Stimulated activated CD8-positive, alpha-beta memory T cell treated with anti-CD3 and anti-CD28 coated beads, Interleukin-12 subunit alpha, Interleukin-12 subunit beta, amount 100 ng/mL, for 4 hours (primary cell): ENCODE results near the gene TNFRSF8.
A peak's percentile ranks its signal among the peaks of the same experiment; 100 is the strongest.

Experiments
- DNase-seq: peaks from one replicate; pipeline ENCODE4 v3.0.0-alpha.2; 2020; ENCODE audit warnings: low read depth

TNFRSF8 gene

GRCh38 chr1:12121212-12122003, 58.3 kb downstream of the TNFRSF8 start:
- no peak for DNase-seq

DNA sequence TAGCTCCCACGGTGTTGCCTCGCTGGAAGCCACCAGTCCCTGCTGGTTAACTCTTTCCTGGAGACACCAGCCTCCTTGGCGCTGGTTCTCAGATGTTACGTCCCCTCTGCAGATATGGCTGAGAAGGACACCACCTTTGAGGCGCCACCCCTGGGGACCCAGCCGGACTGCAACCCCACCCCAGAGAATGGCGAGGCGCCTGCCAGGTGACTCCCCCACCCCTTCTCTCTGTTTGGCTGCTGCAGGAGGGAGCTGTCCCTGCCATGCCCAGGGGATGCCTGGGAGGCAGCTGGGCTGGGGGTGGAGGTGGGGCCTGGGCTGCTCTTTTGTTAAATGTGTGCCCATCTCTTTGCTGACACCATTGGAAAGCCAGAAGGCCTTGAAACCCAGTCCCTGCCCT, 60.1 kb downstream of the TNFRSF8 start:
- DNase-seq = no peak

GRCh38 chr1:12124693-12125421, 61.8 kb downstream of the TNFRSF8 start:
- peak; percentile 55 for DNase-seq

DNA sequence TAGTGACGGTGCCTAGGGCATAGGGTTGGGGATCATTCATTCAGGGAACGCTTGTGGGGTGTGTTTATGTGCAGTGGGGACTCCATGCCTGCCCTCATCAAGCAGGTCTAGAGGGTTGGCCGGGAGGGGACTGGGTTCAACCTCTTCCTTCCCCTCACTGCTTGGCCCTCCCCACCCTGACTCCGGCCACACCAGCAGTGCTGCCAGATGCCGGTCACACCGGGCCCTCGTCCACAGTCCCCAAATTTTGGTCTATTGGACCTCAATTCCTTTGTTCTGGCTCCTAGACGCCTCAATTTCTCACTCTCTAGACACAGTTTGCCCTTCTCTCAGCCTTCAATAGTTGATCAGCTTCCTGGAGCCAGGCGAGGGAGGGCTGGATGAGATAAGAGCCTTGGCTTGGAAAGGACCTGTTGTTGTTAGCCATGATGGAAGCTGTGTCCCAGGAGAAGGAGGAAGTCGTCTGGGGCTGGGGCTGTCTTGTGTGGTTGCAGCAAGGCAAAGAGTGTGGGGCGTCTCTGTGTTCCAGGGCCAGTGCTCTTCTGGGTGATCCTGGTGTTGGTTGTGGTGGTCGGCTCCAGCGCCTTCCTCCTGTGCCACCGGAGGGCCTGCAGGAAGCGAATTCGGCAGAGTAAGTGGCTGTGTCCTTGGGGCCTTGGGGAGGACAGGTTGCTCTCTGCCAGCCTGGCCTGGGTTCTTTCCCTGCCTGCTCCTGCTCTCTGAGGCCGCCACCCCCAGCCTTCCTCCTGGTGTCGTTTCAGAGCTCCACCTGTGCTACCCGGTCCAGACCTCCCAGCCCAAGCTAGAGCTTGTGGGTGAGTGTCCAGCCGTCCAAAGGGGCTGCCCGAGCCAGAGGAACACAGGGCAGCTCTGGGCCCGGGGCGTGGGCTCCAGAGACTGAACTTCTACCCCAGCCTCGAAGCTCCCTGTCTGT, 62.6 kb downstream of the TNFRSF8 start:
- DNase-seq = no peak

DNA sequence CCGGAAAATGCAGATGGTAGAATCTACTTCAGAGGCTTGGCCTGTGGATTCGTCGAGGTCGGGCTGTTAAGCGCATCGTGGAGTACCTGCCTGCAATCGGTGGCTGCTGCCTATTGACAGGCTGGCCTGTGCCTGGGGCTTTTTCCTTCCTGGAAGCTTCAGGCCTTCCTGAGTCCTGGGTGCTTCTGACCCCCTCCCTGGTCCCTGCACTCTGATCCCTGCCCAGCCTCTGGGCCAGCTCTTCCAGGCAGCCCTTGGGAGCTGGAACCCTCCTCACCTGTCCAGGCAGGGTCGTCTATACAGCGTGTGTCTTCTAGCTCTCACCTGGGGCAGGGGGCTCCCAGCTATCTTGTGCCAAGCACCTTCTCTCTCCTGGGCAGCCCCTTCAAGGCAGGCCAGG, 63.7 kb downstream of the TNFRSF8 start:
- DNase-seq = no peak

DNA sequence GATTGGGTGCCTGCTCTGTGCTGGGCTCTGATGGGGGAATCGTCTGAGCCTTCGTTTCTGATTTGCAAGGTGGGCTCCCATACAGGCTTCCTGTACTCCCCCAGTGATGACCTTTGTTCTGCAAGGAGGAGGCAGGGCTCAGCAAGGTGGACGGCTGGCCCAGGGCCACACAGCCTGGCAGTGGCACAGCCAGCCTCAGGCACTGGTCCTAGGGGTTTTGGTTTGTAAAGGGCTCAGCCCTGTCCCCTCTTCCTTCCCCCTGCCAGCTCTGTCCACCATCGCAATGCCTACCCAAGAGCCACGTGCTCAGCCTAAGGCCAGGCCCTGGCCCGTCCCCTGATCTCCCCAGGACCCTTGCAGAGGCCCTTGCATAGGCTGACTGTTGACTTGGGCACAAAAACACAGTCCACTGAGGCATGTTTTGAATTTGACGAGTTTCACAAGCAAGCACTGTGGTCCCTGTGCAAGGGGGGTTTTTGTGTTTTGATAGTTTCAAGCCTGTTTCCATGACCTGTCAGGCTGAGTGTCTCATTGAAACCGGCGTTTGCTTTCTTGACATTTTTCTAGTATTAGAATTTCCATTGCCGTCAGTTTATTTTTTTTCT, 64.2 kb downstream of the TNFRSF8 start:
- no peak for DNase-seq

DNA sequence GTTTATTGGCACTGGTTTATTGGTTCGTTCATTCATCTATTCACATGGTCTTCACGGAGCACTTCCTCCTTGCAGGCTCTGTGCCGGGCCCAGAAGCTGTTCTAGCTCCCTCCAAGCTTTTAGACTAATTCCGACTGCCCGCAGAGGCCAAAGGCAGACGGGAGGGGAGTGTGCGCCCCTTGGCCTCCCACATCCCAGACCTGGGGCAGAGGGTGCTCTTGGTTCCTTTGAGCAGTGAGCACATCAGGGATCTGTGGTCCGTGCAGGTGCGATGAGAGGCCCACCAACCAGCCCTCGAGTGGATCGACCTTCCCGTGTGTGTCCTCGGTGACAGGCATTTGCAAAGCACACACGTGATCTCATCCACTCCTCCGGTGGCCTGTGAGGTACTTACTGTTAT, 65.0 kb downstream of the TNFRSF8 start:
- no peak for DNase-seq

DNA sequence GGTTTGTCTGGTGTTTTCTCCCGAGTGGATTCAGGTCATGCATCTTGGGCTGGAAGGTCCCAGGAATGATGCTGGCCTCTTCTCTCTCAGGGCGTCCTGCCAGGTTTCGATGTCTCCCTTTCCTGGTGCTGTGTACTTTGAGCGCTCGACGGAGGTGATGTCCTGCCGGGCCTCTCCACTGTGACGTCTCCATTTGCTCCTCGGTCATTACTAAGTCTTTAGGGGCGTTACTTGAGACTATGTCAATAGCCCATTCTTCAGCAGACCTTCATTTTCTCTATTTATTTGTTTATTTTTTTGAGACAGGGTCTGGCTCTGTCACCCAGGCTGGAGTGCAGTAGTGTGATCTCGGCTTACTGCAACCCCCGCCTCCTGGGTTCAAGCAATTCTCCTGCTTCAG, 66.5 kb downstream of the TNFRSF8 start:
- DNase-seq = no peak

DNA sequence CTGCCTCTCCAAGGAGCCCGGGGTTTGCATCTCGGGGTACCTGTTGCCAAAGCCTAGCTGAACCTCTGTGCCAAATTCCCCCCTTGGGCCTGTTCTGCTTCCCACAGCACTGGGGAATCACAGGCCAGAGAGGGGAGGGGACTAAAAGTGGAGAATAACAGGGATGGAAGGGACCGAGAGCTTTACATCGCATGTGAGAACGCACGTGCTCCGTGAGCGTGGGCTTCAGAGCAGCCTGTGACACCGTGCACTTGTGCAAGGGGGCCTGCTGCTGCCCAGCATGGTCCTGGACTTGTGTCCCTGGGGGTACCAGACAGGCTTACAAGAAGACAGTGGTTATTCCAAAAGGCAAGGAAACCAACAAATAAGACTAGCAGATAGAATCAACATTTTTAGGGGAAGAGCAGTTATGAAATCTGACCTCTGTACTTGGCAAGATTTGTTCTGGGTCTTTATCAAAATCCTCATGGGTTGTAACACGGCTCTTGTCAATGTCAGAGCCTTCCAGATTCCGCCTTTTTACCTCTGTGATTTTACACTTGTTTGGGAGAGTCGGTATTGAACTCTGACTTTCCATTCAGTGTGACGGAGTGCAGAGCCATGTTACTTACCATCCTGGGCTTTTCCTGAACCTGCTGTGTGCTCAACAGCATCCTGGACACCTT, 67.5 kb downstream of the TNFRSF8 start:
- no peak for DNase-seq

GRCh38 chr1:12132078-12132477, 69.0 kb downstream of the TNFRSF8 start:
- no peak for DNase-seq

GRCh38 chr1:12134716-12135115, 71.6 kb downstream of the TNFRSF8 start:
- DNase-seq = no peak

DNA sequence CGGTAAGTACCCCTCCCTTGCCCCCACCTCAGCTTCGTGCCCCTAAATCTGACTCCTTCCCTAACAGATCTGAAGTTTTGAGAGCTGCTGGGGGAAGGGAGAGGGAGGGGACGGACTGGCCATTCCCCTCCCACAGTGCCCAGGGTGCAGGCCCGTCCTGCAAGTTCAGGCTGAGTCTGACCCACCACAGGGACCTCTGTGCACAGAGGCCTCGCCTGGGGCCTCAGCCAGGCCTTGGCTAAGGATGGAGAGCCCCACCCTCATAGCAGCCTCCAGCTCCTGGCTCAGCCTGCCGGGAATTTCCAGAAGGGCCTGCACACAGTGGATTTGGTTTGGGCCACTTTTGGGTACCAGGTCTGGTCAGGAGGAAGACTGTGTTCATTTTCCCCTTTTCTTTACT, 72.5 kb downstream of the TNFRSF8 start:
- DNase-seq = no peak

DNA sequence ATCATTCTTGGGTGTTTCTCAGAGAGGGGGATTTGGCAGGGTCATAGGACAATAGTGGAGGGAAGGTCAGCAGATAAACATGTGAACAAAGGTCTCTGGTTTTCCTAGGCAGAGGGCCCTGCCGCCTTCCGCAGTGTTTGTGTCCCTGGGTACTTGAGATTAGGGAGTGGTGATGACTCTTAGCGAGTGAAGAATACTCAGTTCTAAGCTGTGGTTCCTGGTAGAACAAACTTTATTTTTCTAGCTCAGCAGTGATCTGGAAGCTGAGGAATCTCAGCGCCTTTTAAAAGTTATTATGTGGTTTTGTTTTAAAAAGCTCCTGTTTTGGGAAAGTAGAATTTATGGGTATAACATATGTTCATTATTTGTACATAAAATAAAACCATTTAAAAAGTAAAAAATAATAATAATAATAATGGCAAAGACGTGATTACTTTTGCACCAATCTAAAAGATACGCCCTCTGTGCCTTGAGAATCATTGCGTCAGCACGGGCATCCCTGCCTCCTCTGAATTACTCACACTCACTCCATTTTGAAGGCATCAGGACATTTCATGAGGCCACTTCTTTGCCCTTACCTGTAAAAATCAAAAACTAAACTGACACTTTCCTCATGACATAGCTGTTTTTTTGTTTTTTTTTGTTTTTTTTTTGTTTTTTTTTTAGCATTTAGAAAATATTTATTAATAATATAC, 74.0 kb downstream of the TNFRSF8 start:
- DNase-seq = no peak

DNA sequence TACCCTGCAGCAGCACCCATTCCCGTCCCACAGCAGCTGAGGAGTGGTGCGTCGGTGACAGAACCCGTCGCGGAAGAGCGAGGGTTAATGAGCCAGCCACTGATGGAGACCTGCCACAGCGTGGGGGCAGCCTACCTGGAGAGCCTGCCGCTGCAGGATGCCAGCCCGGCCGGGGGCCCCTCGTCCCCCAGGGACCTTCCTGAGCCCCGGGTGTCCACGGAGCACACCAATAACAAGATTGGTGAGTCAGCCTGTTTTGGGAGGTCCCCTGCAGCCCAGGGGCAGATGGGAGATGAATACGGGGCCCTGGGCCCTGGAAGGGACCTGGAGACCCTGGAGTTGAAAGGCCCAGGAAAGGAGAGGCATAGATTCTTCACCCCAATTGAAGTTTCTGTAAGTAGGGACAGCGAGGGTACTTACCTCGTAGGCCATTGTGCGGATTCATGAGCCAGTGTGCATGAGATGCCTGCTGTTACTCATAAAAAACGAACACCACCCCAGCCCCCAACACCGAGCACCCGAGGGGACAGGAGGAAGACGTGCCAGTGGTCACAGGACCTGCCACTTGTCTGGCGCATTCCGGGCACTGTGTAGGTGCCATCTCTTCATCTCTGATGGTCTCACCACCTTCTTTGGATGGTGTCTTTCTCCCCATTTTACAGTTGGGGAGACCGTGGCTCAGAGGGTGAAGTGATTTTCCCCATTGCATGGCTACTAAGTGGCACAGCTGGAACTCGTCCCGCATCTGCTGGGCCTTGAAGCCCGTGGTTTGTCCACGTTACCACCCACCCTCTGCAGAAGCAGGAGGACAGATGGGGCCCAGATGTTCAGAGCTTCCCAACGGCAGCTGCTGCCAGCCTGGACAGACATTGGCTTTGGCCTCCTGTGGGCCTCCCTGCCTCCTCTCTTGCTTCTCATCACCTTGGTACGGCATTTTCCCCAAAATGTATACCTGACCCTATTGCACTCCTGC, 75.4 kb downstream of the TNFRSF8 start:
- DNase-seq = no peak

DNA sequence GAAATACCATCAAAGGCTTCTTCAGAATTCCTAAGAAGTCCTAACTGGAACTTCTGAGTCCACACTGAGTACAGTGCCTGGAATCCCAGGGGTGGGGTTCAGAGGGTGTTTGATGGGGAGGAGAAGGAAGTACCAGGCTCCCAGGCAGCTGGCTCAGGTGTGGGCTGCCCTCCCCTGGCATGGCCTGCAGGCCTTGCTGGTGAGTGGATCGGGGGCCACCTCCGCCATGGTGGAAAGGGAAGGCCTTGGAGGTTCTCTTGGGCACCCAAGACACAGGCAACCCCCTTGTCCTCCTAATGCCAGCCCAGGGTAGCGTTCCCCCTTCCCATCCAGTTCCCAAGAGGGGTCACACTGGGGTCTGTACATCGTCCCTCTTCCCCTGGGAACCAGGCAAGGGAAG, 76.9 kb downstream of the TNFRSF8 start:
- DNase-seq = no peak

DNA sequence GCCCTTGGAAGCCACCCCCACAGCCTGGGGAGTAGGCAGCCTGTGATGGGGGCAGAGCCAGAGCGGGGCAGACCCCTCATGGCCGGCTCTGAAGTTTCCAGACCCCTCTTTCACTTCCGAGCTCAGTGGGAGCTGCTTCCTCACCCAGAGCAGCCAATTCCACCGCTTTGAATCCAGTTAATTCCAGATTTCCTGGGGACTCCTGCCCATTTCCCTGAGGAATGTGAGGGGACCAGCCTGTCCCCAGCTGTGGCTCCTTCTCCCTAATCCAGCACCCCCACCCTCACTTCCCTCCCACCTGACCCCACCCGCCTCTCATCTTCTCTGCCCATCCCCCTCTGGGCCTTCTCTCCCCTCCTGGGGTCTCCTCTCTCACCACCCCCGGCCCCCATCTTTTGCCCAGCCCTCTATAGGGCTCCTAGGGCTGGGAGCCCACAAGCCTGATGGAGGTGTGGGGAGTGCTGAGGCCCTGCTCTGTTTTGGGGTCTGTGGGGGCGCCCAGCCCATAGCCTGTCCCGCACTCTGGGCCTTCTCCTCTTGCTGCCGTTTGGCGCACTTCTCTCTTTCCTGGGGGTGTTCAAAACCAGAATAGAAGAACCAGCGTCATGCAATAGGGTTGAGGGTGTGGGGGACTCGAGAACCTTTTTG, 77.5 kb downstream of the TNFRSF8 start:
- no peak for DNase-seq

DNA sequence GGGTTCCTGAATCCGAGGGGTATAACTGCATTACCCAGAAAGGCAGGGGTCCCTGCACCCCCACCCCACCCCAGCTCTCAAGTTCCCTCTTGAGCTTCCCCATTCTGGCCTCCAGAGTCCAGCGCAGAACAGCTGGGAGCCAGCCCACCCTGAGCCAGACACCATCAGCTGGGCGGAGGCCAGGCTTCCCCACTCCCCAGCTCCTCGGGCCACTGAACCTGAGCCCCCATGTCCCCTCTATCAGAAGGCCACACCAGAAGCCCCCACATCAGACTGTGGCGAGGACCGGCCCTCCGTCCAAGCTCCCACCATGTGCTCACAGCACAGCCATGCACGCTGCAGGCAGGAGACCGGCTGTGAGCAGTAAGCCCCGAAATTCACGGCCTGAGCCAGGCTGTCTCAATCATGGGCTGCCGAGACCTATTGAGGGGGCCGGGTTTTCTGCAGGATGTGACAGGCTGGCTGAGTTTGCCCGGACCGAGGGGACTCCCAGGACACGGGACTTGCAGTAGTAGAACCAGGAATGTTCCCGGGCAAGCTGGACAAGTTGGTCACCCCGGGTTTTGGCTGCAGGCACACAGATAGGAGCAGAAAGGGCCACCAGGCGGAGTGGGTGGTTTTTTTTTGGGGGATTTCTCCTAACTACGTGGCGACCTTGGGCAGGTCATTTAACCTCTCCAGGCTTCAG, 78.2 kb downstream of the TNFRSF8 start:
- no peak for DNase-seq

DNA sequence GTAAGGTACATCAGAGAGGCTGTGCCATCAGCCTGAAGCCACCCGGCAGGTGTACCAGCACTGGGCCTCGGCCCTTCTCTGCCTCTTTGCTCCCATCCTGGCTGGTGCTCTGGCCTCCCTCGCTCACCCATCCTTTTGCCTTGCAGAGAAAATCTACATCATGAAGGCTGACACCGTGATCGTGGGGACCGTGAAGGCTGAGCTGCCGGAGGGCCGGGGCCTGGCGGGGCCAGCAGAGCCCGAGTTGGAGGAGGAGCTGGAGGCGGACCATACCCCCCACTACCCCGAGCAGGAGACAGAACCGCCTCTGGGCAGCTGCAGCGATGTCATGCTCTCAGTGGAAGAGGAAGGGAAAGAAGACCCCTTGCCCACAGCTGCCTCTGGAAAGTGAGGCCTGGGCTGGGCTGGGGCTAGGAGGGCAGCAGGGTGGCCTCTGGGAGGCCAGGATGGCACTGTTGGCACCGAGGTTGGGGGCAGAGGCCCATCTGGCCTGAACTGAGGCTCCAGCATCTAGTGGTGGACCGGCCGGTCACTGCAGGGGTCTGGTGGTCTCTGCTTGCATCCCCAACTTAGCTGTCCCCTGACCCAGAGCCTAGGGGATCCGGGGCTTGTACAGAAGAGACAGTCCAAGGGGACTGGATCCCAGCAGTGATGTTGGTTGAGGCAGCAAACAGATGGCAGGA, 79.2 kb downstream of the TNFRSF8 start:
- no peak for DNase-seq
